Measurements from ENCODE around the gene PRCP.
A peak's percentile ranks its signal among the peaks of the same experiment; 100 is the strongest.

DNA sequence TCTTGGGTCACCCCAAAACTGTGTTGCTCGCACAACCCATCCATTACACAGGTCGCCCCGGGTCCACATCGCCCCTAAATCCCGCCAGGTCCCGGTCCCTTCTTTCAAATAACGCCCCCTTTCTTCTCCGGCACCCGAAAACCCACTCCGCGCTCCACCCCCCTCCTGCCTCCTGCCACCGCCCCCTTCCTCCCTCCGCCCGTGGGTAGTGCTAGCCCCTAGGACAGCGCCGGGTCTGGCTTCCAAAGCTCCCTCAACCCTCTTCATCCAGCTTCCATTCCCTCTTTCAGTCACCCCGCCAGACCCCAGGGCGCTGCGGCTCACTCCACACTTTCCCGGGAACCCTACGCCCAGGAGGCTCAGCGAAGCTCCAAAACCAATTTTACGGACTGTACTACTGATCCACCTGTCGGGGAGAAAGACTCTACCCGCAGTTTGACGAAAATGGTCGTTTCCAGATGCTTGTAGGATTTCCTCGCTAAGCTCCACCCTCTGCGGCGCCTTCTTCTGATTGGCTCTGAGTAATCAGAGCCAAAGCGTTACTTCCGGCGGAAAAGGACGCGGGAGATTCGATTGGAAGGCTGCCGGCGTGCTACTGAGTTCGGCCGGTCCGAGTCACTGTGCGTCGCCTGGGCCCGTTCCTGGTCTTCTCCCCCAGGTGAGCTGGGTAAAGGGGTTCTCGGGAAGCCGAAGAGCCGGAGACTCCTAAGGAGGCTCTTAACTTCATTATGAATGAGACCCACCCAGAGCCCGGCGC, 1.1 kb upstream of the PRCP start, which contains the start of gene DDIAS:
- TF ChIP-seq, protein P1, sequence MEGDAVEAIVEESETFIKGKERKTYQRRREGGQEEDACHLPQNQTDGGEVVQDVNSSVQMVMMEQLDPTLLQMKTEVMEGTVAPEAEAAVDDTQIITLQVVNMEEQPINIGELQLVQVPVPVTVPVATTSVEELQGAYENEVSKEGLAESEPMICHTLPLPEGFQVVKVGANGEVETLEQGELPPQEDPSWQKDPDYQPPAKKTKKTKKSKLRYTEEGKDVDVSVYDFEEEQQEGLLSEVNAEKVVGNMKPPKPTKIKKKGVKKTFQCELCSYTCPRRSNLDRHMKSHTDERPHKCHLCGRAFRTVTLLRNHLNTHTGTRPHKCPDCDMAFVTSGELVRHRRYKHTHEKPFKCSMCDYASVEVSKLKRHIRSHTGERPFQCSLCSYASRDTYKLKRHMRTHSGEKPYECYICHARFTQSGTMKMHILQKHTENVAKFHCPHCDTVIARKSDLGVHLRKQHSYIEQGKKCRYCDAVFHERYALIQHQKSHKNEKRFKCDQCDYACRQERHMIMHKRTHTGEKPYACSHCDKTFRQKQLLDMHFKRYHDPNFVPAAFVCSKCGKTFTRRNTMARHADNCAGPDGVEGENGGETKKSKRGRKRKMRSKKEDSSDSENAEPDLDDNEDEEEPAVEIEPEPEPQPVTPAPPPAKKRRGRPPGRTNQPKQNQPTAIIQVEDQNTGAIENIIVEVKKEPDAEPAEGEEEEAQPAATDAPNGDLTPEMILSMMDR (IDR thresholded peaks at IDR 0.05), result peak in 4 of 12 donors; percentile 2 to 13 (median 9)
- TF ChIP-seq POLR2A (IDR thresholded peaks at IDR 0.05), result peak in 1 of 2 donors; percentile 68
